Vagina (tissue), 2 donors: ENCODE data around the gene CD70. TPM values are rescaled to one million over a fixed set of nuclear protein-coding genes. Genes with fewer than 3 reads are reported as not detected.

ENCODE experiments used
- DNase-seq, 2 donors: peaks; one replicate each; pipeline ENCODE4 v3.0.0-alpha.2; 2017; ENCODE audit errors: extremely low spot score in 2 of 2
- H3K27ac ChIP-seq: fragments of 200-600 bp; sonication (generic); one replicate; pipeline ENCODE4 v1.5.1; 2019
- H3K27me3 ChIP-seq: fragments of 200-600 bp; sonication (generic); one replicate; pipeline ENCODE4 v1.5.1; 2019
- H3K36me3 ChIP-seq, 2 donors: fragments of 200-600 bp; sonication (generic); one replicate each; pipeline ENCODE4 v1.5.1; 2017 to 2019
- H3K4me1 ChIP-seq: fragments of 200-600 bp; sonication (generic); one replicate; pipeline ENCODE4 v1.5.1; 2019
- H3K4me3 ChIP-seq, 2 donors: fragments of 200-600 bp; sonication (generic); 1 replicate in 1 of 2; 2 replicates in 1 of 2; pipeline ENCODE4 v1.5.1; 2016 to 2019
- H3K9me3 ChIP-seq: fragments of 200-600 bp; sonication (generic); one replicate; pipeline ENCODE4 v1.5.1; 2019
- CTCF ChIP-seq, 3 experiments: fragments of 450-650 bp in 2 of 3; fragments of 200-600 bp in 1 of 3; sonication (generic) in 1 of 3; IDR thresholded peaks; one replicate each; pipeline ENCODE4 v1.5.1; 2017 to 2019; ENCODE audit warnings: antibody characterized with exemption in 3 of 3, mild to moderate bottlenecking in 2 of 3, moderate library complexity in 2 of 3
- POLR2A ChIP-seq, 2 donors: fragments of 450-650 bp; IDR thresholded peaks; one replicate each; pipeline ENCODE4 v1.6.1; 2017; ENCODE audit warnings: antibody characterized with exemption in 2 of 2, mild to moderate bottlenecking in 2 of 2, moderate library complexity in 2 of 2
- POLR2AphosphoS5 ChIP-seq, 2 donors: sonication (generic); formaldehyde crosslinking; IDR thresholded peaks; one replicate each; pipeline ENCODE4 v1.9.0; 2017; ENCODE audit warnings: antibody characterized with exemption in 2 of 2, mild to moderate bottlenecking in 2 of 2, low read depth in 1 of 2; ENCODE audit not compliant: insufficient read depth in 1 of 2
- intact Hi-C: fragments of 100-400 bp; cut with DNase I; formaldehyde crosslinking; loops from one replicate; pipeline ENCODE4 v1.15.1; 2023
- total RNA-seq: library from RNA; depleted of rRNA; stranded (reverse); fragments of >200 nt; gene quantifications from one replicate; pipeline ENCODE4 v1.2.3, GENCODE V29; 2016

CD70 gene
- total RNA-seq, 1 donor from 2014 or later: not detected

- no peaks in the 10 kb centered on the region for H3K27me3 ChIP-seq
- intact Hi-C loops: no loop called here
- H3K36me3 ChIP-seq: no peaks in the 10 kb centered on the region
- TF ChIP-seq POLR2AphosphoS5 (IDR thresholded peaks at IDR 0.05; ENCODE audit: insufficient read depth in 1 of 2, low read depth in 1 of 2) (no peak), POLR2A (IDR thresholded peaks at IDR 0.05) (no peak), CTCF (IDR thresholded peaks at IDR 0.05) (no peak)
- H3K4me1 ChIP-seq: peaks cover 6% of the 10 kb centered on the region
- no peaks in the 10 kb centered on the region for H3K9me3 ChIP-seq
- H3K27ac ChIP-seq: no peak overlapping the region
- DNase-seq: no peak
- H3K4me3 ChIP-seq: no peak overlapping the region
These were observed 14.0 kb downstream of the CD70 start for GRCh38 chr19:6576869-6577475.

- intact Hi-C loops: no loop called here
- Histone ChIP-seq H3K27me3 (no peaks in the 10 kb centered on the region), H3K27ac (no peak overlapping the region), H3K36me3 (no peaks in the 10 kb centered on the region), H3K4me1 (peaks cover 6% of the 10 kb centered on the region), H3K9me3 (no peaks in the 10 kb centered on the region), H3K4me3 (no peak overlapping the region)
- no peak for TF ChIP-seq CTCF (IDR thresholded peaks at IDR 0.05)
- TF ChIP-seq POLR2A (IDR thresholded peaks at IDR 0.05): no peak
- DNase-seq: no peak
These were observed 17.6 kb downstream of the CD70 start for GRCh38 chr19:6573350-6573749.

- H3K9me3 ChIP-seq: no peaks in the 10 kb centered on the region
- H3K27me3 ChIP-seq: no peaks in the 10 kb centered on the region
- H3K27ac ChIP-seq: no peak overlapping the region
- H3K4me1 ChIP-seq: peaks cover 6% of the 10 kb centered on the region
- intact Hi-C loops: no loop called here
- DNase-seq: no peak
- no peaks in the 10 kb centered on the region for H3K36me3 ChIP-seq
- H3K4me3 ChIP-seq: no peak overlapping the region
- no peak for TF ChIP-seq POLR2A (IDR thresholded peaks at IDR 0.05)
- no peak for TF ChIP-seq CTCF (IDR thresholded peaks at IDR 0.05)
- no peak for TF ChIP-seq POLR2AphosphoS5 (IDR thresholded peaks at IDR 0.05; ENCODE audit: insufficient read depth in 1 of 2, low read depth in 1 of 2)
These were observed 18.7 kb downstream of the CD70 start for GRCh38 chr19:6572217-6572616.

- H3K27ac ChIP-seq: no peak overlapping the region
- no peak for DNase-seq
- peaks cover 5% of the 10 kb centered on the region for H3K4me1 ChIP-seq
- no peaks in the 10 kb centered on the region for H3K27me3 ChIP-seq
- H3K36me3 ChIP-seq: no peaks in the 10 kb centered on the region
- TF ChIP-seq POLR2A (IDR thresholded peaks at IDR 0.05) (no peak), POLR2AphosphoS5 (IDR thresholded peaks at IDR 0.05; ENCODE audit: insufficient read depth in 1 of 2, low read depth in 1 of 2) (no peak), CTCF (IDR thresholded peaks at IDR 0.05) (no peak)
- H3K4me3 ChIP-seq: no peak overlapping the region
- intact Hi-C loops: no loop called here
- H3K9me3 ChIP-seq: no peaks in the 10 kb centered on the region
These were observed 19.8 kb downstream of the CD70 start for GRCh38 chr19:6571167-6571566.

- Histone ChIP-seq H3K27ac (no peak overlapping the region), H3K4me3 (no peak overlapping the region), H3K4me1 (peaks cover 1% of the 10 kb centered on the region), H3K36me3 (no peaks in the 10 kb centered on the region), H3K9me3 (no peaks in the 10 kb centered on the region), H3K27me3 (no peaks in the 10 kb centered on the region)
- intact Hi-C loops: no loop called here
- TF ChIP-seq CTCF (IDR thresholded peaks at IDR 0.05): no peak
- TF ChIP-seq POLR2A (IDR thresholded peaks at IDR 0.05): no peak
- TF ChIP-seq POLR2AphosphoS5 (IDR thresholded peaks at IDR 0.05; ENCODE audit: insufficient read depth in 1 of 2, low read depth in 1 of 2): no peak
- DNase-seq: no peak
These were observed 20.2 kb downstream of the CD70 start for GRCh38 chr19:6570764-6571163.
